ENCODE measurements around the gene RPH3AL.

GRCh38 chr17:382644-383533 lies 30.3 kb upstream of the RPH3AL start:
- no peak for TF ChIP-seq TEAD4 (IDR thresholded peaks at IDR 0.05)
- no peak for TF ChIP-seq REST (IDR thresholded peaks at IDR 0.05; ENCODE audit: low read depth)
- no peak for TF ChIP-seq EP300 (IDR thresholded peaks at IDR 0.05; ENCODE audit: borderline replicate concordance)
- TF ChIP-seq TAF1 (IDR thresholded peaks at IDR 0.05; ENCODE audit: low read depth): no peak
- TF ChIP-seq TCF12 (IDR thresholded peaks at IDR 0.05; ENCODE audit: low read depth): no peak
- no peak for TF ChIP-seq EGR1 (IDR thresholded peaks at IDR 0.05)
- TF ChIP-seq ZBTB7A (IDR thresholded peaks at IDR 0.05; ENCODE audit: low read depth): no peak
- TF ChIP-seq NFIC (IDR thresholded peaks at IDR 0.05): no peak
- no peak for TF ChIP-seq RAD21 (IDR thresholded peaks at IDR 0.05; ENCODE audit: low read depth)
- no peak for TF ChIP-seq USF1 (IDR thresholded peaks at IDR 0.05)
- no peak for TF ChIP-seq CEBPB (IDR thresholded peaks at IDR 0.05)

Data from Ishikawa (cell line).